CD14-positive monocyte (primary cell): ENCODE data around the gene ANXA5. TPM values are rescaled to one million over a fixed set of nuclear protein-coding genes. Genes with fewer than 3 reads are reported as not detected.

Experiments
- DNase-seq, 3 donors: peaks; one replicate each; pipeline ENCODE4 v3.0.0-alpha.2; 2011 to 2022
- H2AFZ ChIP-seq: 2 replicates; pipeline ENCODE4 v1.6.0; 2012; ENCODE audit warnings: mild to moderate bottlenecking, low read depth, low read length, inconsistent platforms; ENCODE audit not compliant: insufficient read depth, poor library complexity, severe bottlenecking
- H3K27ac ChIP-seq, 2 donors: 1 replicate in 1 of 2; 2 replicates in 1 of 2; pipeline ENCODE4 v1.5.1; 2012 to 2013; ENCODE audit warnings: low read length in 2 of 2, control low read depth in 1 of 2, inconsistent platforms in 1 of 2, low read depth in 1 of 2, mild to moderate bottlenecking in 1 of 2
- H3K27me3 ChIP-seq, 2 donors: one replicate each; pipeline versions ENCODE4 v1.6.0 to v1.6.1; 2011 to 2013; ENCODE audit warnings: low read length in 2 of 2; ENCODE audit not compliant: control insufficient read depth in 2 of 2, insufficient read depth in 2 of 2
- H3K36me3 ChIP-seq, 2 donors: replicated peaks in 1 of 2; 1 replicate in 1 of 2; 2 replicates in 1 of 2; pipeline versions ENCODE4 v1.5.1 to v1.6.1; 2012 to 2013; ENCODE audit warnings: low read length in 2 of 2, control low read depth in 1 of 2, inconsistent platforms in 1 of 2, mild to moderate bottlenecking in 1 of 2; ENCODE audit not compliant: insufficient read depth in 2 of 2, control insufficient read depth in 1 of 2
- H3K4me1 ChIP-seq, 2 donors: 1 replicate in 1 of 2; 2 replicates in 1 of 2; pipeline versions ENCODE4 v1.5.1 to v1.6.1; 2012 to 2013; ENCODE audit warnings: low read length in 2 of 2, control low read depth in 1 of 2, inconsistent platforms in 1 of 2, mild to moderate bottlenecking in 1 of 2, moderate library complexity in 1 of 2; ENCODE audit not compliant: insufficient read depth in 2 of 2, control insufficient read depth in 1 of 2
- H3K4me2 ChIP-seq: replicated peaks from 2 replicates; pipeline ENCODE3; 2012; ENCODE audit warnings: low read length, moderate library complexity, mild to moderate bottlenecking; ENCODE audit not compliant: poor library complexity, severe bottlenecking; ENCODE audit errors: extremely low read depth
- H3K4me3 ChIP-seq, 3 experiments: fragments of 200-600 bp in 1 of 3; sonication (generic) in 1 of 3; replicated peaks in 1 of 3; 1 replicate in 2 of 3; 2 replicates in 1 of 3; pipeline ENCODE4 v1.5.1; 2011 to 2013; ENCODE audit warnings: low read length in 3 of 3, mild to moderate bottlenecking in 3 of 3, control low read depth in 2 of 3, low read depth in 2 of 3, inconsistent platforms in 1 of 3, moderate library complexity in 1 of 3
- H3K79me2 ChIP-seq: 2 replicates; pipeline ENCODE4 v1.6.0; 2012; ENCODE audit warnings: mild to moderate bottlenecking, control low read depth, inconsistent platforms, low read length, moderate library complexity; ENCODE audit not compliant: insufficient read depth
- H3K9ac ChIP-seq: 2 replicates; pipeline ENCODE4 v1.6.0; 2017; ENCODE audit warnings: low read length, mild to moderate bottlenecking; ENCODE audit not compliant: insufficient read depth, poor library complexity, severe bottlenecking
- H3K9me3 ChIP-seq, 2 donors: replicated peaks in 1 of 2; 1 replicate in 1 of 2; 2 replicates in 1 of 2; pipeline versions ENCODE4 v1.5.1 to v1.6.1; 2012 to 2013; ENCODE audit warnings: low read length in 2 of 2, control low read depth in 1 of 2; ENCODE audit not compliant: control insufficient read depth in 1 of 2, insufficient read depth in 1 of 2
- H4K20me1 ChIP-seq: 2 replicates; pipeline ENCODE4 v1.6.0; 2012; ENCODE audit warnings: mild to moderate bottlenecking, low read length, control low read depth, moderate library complexity; ENCODE audit not compliant: insufficient read depth
- H3K27ac Mint-ChIP-seq, 7 donors: one replicate each; pipeline ENCODE4 v1.8.0; 2020; ENCODE audit warnings: mild to moderate bottlenecking in 7 of 7, mixed read lengths in 7 of 7, moderate library complexity in 6 of 7, inconsistent platforms in 2 of 7
- H3K27me3 Mint-ChIP-seq, 3 donors: one replicate each; pipeline ENCODE4 v1.8.0; 2021 to 2022; ENCODE audit warnings: low read depth in 3 of 3, mild to moderate bottlenecking in 3 of 3, mixed read lengths in 3 of 3, moderate library complexity in 3 of 3, inconsistent platforms in 1 of 3
- H3K36me3 Mint-ChIP-seq, 2 donors: one replicate each; pipeline ENCODE4 v1.8.0; 2020; ENCODE audit warnings: mixed read lengths in 2 of 2, inconsistent platforms in 1 of 2, mild to moderate bottlenecking in 1 of 2
- H3K4me1 Mint-ChIP-seq: one replicate; pipeline ENCODE4 v1.8.0; 2020; ENCODE audit warnings: mild to moderate bottlenecking, mixed read lengths
- H3K4me3 Mint-ChIP-seq, 2 donors: one replicate each; pipeline ENCODE4 v1.8.0; 2020; ENCODE audit warnings: mild to moderate bottlenecking in 2 of 2, mixed read lengths in 2 of 2, moderate library complexity in 1 of 2
- H3K9me3 Mint-ChIP-seq, 7 donors: one replicate each; pipeline ENCODE4 v1.8.0; 2020 to 2022; ENCODE audit warnings: mixed read lengths in 7 of 7, mild to moderate bottlenecking in 6 of 7, moderate library complexity in 6 of 7, inconsistent platforms in 2 of 7
- WGBS: methylation state at CpG from one replicate; pipeline ENCODE4 v1.1.5; 2013; ENCODE audit warnings: missing lambda C conversion rate; ENCODE audit not compliant: insufficient coverage; 5-methylcytosine and 5-hydroxymethylcytosine counted together
- intact Hi-C, 2 donors: fragments of 100-400 bp; cut with micrococcal nuclease; formaldehyde crosslinking; loops; one replicate each; pipeline versions ENCODE4 v1.15.0 to v1.15.1; 2023
- polyA plus RNA-seq, 3 donors: library from polyadenylated mRNA; depleted of rRNA in 1 of 3; unstranded in 2 of 3; stranded (reverse) in 1 of 3; fragments of 300-500 nt in 2 of 3; fragments of >200 nt in 1 of 3; fragmentation: Illumina TruSeq in 2 of 3; gene quantifications; 1 replicate in 2 of 3; 2 replicates in 1 of 3; pipeline ENCODE4 v1.2.3, GENCODE V29; 2012 to 2021
- TF ChIP-seq, protein P1 (sequence below): fragments of 200-600 bp; IDR thresholded peaks from one replicate; pipeline ENCODE4 v1.8.0; 2022; ENCODE audit warnings: antibody characterized with exemption, mild to moderate bottlenecking

Gene ANXA5
- polyA plus RNA-seq, 3 donors: 312 to 796 (median 752) TPM

DNA sequence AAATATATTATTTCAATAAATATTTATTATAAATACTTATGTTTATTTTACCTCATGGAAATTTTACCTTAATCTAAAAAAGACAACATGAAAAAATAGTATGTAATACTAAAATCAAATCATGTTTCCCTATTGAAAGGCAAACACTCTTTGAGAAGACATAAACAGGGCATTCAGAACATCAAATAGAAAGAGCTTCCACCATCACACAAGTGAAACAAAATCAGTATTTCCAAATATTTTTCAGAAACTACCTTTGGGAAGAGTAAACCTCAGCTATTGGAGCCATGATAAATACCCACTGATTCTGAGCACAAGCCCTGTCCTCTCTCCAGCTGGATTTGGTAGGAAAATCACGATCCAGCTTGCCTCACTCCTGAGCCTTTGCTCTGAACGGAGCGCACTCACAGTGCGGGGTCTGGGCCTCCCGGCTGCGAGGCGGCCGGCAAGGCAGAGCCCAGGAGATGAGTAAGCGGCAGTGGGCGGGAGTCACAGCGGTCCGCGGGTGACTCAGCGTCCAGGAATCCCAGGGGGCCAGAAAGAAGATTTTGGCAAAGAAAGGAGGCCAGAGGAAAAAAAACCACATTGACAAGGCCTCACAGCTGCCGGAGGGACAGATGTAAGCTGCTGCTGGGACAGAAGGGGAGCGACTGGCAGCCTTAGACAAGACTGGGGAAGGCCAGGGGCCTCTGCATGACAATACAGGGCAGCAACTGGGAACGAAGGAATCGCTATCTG, 14.7 kb upstream of the ANXA5 start:
- Histone ChIP-seq H3K27ac (no peak overlapping the region), H2AFZ (peak overlapping the region; percentile 60), H3K4me2 (peak overlapping the region; percentile 53), H3K9me3 (no peaks in the 10 kb centered on the region), H3K79me2 (no peaks in the 10 kb centered on the region), H3K36me3 (no peaks in the 10 kb centered on the region), H3K4me1 (peaks cover 0 to 4% of the 10 kb centered on the region in 2 donors), H3K4me3 (peak overlapping the region in 2 of 3 experiments; percentile 1 to 56), H3K9ac (peak overlapping the region; percentile 33), H4K20me1 (no peaks in the 10 kb centered on the region), H3K27me3 (peaks cover 10 to 35% of the 10 kb centered on the region in 2 donors)
- Mint-ChIP-seq H3K4me3 (peak overlapping the region; percentile 59 to 80), H3K27ac (peak overlapping the region in 4 of 7 donors; percentile 16 to 42 (median 33)), H3K27me3 (peaks cover 25 to 57% (median 36%) of the 10 kb centered on the region in 3 donors), H3K4me1 (peaks cover 10% of the 10 kb centered on the region), H3K36me3 (no peaks in the 10 kb centered on the region), H3K9me3 (peaks cover 0 to 5% (median under 1%) of the 10 kb centered on the region in 7 donors)
- 2% methylated on average over 17 of the region's 18 CpGs for WGBS
- TF ChIP-seq, protein P1, sequence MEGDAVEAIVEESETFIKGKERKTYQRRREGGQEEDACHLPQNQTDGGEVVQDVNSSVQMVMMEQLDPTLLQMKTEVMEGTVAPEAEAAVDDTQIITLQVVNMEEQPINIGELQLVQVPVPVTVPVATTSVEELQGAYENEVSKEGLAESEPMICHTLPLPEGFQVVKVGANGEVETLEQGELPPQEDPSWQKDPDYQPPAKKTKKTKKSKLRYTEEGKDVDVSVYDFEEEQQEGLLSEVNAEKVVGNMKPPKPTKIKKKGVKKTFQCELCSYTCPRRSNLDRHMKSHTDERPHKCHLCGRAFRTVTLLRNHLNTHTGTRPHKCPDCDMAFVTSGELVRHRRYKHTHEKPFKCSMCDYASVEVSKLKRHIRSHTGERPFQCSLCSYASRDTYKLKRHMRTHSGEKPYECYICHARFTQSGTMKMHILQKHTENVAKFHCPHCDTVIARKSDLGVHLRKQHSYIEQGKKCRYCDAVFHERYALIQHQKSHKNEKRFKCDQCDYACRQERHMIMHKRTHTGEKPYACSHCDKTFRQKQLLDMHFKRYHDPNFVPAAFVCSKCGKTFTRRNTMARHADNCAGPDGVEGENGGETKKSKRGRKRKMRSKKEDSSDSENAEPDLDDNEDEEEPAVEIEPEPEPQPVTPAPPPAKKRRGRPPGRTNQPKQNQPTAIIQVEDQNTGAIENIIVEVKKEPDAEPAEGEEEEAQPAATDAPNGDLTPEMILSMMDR: no peak
- peak; percentile 53 to 83 (median 61) for DNase-seq
- intact Hi-C loops: no loop called here

DNA sequence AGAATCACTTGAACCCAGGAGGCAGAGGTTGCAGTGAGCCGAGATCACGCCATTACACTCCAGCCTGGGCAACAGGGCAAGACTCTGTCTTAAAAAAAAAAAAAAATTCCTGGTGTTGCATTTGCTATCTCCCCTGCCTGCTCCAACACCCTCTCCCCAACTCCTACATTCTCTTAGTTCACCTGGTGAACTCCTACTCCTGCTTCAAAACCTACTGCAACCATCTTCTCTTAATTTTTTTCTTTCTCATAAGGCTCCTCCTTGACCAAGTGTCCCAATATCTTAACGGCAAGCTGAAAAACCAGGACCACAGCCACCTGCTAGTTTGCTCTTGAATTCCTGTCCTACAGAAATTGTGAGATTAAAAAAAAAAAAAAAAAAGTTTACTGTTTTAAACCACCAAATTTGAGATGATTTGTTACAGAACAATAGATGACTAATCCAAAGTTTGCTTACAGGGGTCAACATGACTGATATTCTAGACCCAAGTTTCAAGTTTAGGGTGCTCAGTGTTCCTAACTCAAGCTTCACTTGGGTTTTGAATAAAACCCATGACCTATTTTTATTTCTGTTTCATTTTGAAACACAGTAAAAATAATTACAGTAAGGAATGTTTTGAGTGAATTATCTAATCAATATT, 13.1 kb upstream of the ANXA5 start:
- H4K20me1 ChIP-seq: no peaks in the 10 kb centered on the region
- no peak overlapping the region for H3K4me3 ChIP-seq
- H3K27me3 Mint-ChIP-seq: peaks cover 21 to 52% (median 36%) of the 10 kb centered on the region in 3 donors
- no peaks in the 10 kb centered on the region for H3K79me2 ChIP-seq
- no peak overlapping the region for H3K27ac ChIP-seq
- H3K9ac ChIP-seq: no peak overlapping the region
- peaks cover 12% of the 10 kb centered on the region for H3K4me1 Mint-ChIP-seq
- H3K4me2 ChIP-seq: no peak overlapping the region
- H3K9me3 ChIP-seq: no peaks in the 10 kb centered on the region
- H3K4me1 ChIP-seq: peaks cover 0 to 4% of the 10 kb centered on the region in 2 donors
- 92% methylated on average over 2 of the region's 3 CpGs for WGBS
- H3K9me3 Mint-ChIP-seq: peaks cover 0 to 2% (median under 1%) of the 10 kb centered on the region in 7 donors
- H3K4me3 Mint-ChIP-seq: peak overlapping the region in 1 of 2 donors; percentile 10
- peaks cover 12 to 35% of the 10 kb centered on the region in 2 donors for H3K27me3 ChIP-seq
- no peak for DNase-seq
- H3K36me3 Mint-ChIP-seq: no peaks in the 10 kb centered on the region
- no peak overlapping the region for H3K27ac Mint-ChIP-seq
- no peak overlapping the region for H2AFZ ChIP-seq
- no peaks in the 10 kb centered on the region for H3K36me3 ChIP-seq
- TF ChIP-seq, protein P1: no peak
- intact Hi-C loops: no loop called here
